Stimulated activated CD8-positive, alpha-beta memory T cell treated with anti-CD3 and anti-CD28 coated beads, Interleukin-15, amount 100 ng/mL, for 1 hour (primary cell): ENCODE data around the gene RHOF.
"Not testable (repeated sequence)": the region's sequence is repeated elsewhere in the genome, so short reads cannot be mapped to it uniquely, and the experiment has no call there.

Source experiments
- DNase-seq: peaks from one replicate; pipeline ENCODE4 v3.0.0-alpha.2; 2020; ENCODE audit warnings: low read depth

RHOF gene

DNA sequence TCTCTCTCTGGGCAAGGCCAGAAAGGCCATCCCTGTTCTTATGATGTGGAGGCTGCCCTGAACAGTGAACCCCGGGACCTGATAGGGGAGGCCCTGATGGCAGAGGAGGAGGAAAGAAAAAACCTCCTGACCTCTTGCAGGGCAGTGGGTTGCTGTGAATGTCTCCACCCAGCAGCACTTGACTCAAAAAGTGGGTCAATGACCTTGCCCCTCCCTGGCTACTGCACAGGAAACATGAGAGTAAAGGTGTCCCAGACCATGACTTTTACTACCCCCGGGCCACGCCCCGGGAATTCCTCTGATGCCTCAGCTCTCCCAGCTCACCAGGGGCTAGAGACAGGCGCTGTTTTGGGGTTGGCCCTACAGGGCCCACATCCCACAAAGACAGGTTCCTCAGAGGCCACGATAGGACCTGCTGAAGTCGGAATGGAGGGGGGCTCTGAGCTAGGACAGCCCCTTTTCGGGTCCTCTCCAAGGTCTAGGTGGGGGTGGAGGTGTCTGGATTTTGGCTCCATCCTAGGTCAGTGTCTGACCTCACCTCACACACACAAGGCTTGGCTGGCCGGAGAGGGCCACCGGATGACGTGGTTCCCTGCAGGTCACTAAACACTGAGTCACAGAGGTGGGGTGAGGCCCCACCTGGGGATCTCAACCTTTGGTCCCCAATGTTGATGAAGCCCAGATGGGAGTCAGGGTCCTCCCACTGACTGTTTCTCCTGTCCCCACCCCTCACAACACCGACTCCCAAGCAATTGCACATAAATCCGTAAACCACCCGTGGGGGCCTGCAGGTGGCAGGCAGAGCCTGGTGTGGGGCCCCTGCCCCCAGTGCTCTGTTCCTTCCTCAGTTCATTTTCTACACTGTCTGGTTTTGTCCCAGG, 1.6 kb downstream of the RHOF start:
- no peak for DNase-seq

DNA sequence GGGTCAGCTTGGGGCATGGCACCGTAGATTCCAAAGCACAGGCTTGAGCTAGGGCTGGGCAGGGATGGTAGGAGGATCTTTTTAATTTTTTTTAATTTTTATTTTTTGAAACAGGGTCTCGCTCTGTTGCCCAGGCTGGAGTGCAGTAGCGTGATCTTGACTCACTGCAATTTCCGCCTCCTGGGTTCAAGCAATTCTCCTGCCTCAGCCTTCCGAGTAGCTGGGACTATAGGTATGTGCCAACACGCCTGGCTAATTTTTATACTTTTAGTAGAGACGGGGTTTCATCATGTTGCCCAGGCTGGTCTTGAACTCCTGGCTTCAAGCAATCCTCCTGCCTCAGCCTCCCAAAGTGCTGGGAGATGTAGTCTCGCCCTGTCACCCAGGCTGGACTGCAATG, 2.7 kb downstream of the RHOF start:
- DNase-seq, result not testable (repeated sequence)

DNA sequence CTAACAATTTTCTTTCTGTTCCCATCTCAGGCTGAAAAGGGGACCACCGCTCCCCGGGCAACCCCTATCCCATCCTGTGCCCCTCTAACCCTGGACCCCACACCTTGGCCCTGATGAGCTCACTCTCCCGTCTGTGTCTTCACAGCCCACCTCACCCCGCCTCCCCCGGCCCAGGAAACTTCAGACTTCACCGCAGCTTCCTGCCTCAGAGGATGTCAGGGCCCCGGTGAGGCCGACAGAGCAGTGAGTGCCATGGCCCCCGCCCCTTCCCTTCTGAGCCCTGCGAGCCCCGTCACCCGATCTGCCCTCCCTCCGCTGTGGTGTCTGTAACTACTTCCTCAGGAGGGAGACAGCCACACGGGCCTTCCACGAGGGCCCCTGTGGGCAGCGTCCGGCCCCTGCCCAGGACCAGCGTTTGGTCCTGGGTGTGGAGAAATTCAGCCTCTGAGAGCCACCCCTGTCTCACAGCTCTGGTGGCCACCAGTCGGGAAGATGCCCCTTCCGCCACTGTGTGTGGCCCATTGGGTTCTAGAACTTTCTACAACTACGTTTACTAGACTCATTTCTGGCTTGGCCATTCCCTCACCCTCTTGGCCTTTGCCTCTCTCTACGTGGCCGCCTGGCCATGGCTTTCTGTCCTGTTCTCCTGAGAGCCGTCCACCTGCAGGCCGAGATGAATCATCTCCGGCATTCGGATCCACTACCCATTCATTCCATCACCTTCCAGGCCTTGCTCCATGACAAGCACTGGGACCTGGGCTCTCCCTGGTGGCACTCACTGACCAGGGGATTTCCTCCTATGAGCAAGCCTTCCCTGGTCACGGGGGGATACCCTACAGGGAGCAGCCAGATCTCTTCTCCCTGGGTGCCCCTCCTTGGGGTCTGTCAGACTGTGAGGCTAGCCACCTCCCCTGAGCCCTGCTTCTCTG, 3.4 kb downstream of the RHOF start:
- DNase-seq, result peak; percentile 90

DNA sequence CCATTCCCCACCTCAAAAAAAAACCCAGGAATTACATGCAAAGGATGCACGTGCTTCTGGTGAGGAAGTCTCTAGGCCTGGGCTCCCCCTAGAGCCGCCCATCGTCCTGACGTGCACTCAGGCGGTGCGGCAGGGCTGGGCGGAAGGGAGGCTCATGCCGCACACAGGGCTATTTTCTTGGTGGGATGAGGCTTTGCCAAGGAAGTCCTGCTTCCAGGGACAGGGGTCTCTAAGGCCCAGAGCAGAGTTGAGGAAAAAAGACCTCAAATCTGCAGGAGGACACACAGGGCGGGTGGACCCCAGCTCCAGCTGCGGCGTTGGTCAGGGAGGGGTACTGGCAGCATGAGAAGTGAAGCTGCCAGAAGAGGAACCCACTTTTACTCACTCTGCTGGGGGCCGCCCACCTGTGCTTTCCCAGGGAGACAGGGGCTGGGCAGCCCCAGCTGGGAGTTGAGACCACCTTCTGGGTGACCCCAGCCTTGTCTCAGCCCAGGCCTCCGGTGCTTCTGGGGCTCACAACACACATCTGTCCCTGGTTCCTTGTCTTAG, 4.2 kb downstream of the RHOF start:
- no peak for DNase-seq

GRCh38 chr12:121788176-121788818, 5.2 kb downstream of the RHOF start:
- no peak for DNase-seq

DNA sequence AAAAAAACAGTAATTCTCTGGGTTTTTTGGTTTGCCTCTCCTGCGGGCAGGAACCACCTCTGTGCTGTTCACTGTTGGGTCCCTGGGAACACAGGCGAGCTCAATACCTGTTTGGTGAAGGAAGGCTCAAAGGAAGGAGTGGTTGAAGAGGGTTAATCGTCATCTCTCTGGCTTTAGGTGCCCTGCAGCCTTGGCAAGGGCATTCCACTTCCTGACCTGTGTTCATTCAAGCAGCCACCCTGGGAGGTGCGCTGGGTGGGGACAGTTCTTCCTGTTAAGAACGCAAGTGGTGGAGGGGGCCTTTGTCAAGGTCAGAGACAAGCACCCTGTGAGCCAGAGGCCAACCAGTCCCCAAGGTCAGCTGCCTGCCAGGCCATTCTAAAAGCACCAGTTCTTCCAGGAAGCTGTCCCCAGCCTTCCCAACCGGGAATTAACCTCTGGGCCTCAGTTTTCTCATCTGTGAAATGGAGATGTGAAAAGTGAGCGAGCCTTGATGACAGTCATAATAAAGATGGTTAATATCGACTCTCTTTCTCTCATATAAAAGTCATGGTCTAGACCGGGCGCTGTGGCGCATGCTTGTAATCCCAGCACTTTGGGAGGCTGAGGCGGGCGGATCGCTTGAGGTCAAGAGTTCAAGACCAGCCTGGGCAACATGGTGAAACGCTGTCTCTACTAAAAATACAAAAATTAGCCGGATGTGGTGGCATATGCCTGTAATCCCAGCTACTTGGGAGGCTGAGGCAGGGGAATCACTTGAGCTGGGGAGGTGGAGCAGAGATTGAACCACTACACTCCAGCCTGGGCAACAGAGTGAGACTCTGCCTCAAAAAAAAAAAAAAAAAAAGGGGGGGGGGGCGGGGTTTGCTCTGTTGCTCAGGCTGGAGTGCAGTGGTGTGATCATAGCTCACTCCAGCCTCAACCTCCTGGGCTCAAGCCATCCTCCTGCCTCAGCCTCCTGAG, 6.1 kb downstream of the RHOF start:
- no peak for DNase-seq

DNA sequence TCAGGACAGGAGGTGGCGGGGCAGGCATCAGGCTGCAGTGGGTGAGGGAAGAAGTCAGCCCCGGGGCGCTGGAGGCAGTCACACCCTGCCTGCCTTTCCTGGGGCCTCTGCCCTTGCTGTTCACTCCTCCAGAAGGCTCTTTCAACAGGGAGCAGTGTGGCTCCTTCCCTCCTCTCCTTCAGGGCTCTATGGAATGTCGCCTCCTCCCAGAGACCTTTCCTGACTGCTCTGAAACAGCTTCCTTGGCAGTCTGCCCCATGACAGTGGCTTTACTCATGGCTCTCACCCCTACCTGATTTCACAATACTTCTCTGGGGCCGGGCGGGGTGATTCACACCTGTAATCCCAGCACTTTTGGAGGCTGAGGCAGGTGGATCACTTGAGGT, 7.1 kb downstream of the RHOF start:
- no peak for DNase-seq

DNA sequence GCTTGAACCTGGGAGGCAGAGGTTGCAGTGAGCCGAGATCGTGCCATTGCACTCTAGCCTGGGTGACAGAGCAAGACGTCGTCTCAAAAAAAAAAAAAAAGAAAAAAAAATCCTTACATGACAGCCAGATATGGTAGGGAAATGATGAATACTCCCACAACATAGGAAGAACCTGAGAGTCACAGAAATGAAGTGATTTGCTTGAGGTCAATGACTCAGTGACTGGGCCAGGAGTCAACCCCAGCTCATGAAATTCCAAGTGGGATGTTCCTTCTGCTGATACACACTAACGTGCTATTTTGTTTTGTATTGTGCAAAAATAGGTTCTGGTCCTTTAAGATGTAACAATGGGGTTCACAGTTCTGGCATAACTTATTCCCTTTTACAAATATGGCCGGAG, 9.0 kb downstream of the RHOF start:
- no peak for DNase-seq

DNA sequence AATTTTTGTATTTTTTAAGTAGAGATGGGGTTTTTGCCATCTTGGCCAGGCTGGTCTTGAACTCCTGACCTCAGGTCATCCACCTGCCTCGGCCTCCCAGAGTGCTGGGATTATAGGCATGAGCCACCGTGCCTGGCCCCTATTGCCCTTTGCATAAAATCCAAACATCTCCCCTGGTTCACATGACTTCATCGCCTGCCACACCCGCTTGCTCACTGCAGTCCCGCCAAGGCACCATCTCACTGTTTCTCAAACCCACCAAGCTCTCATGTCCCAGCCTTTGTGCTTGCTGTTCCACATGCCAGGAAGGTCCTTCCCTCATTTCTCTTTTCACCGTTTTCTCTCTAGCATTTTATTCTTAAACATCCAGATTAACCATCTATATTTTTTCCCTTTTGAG, 9.7 kb downstream of the RHOF start:
- no peak for DNase-seq

- DNase-seq, result no peak
These were observed 11.2 kb downstream of the RHOF start for GRCh38 chr12:121781998-121782979.

DNA sequence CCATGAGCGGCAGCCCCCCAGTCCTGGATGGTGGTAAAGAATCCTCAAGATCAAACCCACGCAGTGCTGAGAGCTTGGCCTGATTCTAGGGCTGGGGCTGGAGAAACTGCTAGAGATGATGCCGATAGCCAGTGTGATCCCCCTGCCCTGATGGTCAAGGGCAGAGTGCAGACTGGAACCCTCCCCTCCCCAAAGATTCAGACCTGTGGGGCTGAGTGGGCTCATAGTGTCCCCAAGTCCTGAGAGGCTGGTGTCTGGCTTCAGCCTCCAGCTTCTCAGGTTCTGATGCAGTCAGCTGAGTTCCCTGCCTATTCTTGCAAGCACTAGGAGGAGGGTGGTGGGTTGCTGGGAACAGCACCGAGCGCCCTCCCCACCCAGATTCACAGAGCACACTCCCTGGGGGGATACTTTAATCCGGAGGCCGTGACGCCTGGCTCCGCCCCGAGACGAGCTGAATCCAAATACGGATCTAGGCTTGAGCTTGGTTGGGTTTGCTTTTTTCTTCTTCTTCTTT, 11.9 kb downstream of the RHOF start:
- DNase-seq, result no peak

GRCh38 chr12:121780429-121780828, 13.1 kb downstream of the RHOF start:
- DNase-seq, result no peak

DNA sequence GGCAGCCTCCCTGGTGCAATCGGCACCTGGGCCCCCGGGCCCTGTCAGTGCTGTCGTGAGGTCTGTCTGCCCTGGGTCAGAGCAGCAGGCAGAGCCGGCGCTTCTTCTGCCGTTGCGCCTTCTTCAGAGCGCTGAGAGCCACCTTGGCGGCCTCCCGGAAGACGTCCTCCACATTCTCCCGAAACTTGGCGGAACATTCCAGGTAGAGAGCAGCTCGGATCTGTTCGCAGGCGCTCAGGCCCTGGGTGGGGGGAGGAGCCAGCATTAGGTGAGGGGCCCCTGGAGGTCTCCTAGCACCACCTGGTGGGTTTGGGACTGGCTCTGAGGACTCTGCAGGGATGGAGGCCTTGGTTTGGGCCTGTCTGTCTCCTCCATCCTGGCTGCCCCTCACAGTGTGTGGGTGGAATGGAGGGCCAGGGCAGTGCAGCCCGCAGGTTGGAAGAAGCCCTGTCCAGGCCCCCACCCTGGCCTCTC, 14.0 kb downstream of the RHOF start:
- no peak for DNase-seq

- DNase-seq, result no peak
These were observed 14.7 kb downstream of the RHOF start for GRCh38 chr12:121778567-121779421.

GRCh38 chr12:121776190-121777098, 17.0 kb downstream of the RHOF start:
- DNase-seq, result peak; percentile 91

GRCh38 chr12:121775501-121775900, 18.0 kb downstream of the RHOF start:
- DNase-seq, result no peak

GRCh38 chr12:121774968-121775474, 18.5 kb downstream of the RHOF start:
- DNase-seq, result no peak
